Measurements from ENCODE around the gene FAM217A.
"Not testable (repeated sequence)": the region's sequence is repeated elsewhere in the genome, so short reads cannot be mapped to it uniquely, and the experiment has no call there.

FAM217A gene

DNA sequence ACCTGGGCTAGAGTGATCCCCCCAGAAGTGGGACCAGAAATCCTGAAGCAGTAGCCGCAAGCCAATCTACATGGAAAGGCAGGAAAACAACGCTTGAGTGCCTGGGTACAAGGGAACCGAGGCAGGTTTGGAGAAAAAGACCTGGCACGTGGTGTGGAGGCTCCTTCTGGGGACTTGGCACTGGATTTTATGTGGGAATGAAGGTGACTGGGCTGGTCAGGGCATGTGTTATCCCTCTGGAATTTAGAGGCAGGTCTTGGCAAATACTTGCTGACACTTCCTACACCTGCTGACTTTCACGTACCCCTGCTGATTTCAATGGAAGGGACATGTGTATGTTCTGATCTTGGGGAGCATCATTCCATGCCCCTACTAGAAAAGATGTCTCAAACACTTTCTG lies 25.0 kb upstream of the FAM217A start:
- TF ChIP-seq CTCF (IDR thresholded peaks at IDR 0.05; ENCODE audit: low read depth, low read length, missing control alignments): no peak
- no peak for DNase-seq (ENCODE audit: extremely low read depth, low read depth)
- no peak overlapping the region for H3K4me3 ChIP-seq (replicated peaks; ENCODE audit: low read depth, low read length)

GRCh38 chr6:4102687-4103244 lies 23.8 kb upstream of the FAM217A start:
- no peak for DNase-seq (ENCODE audit: extremely low read depth, low read depth)
- no peak for TF ChIP-seq CTCF (IDR thresholded peaks at IDR 0.05; ENCODE audit: low read depth, low read length, missing control alignments)
- no peak overlapping the region for H3K4me3 ChIP-seq (replicated peaks; ENCODE audit: low read depth, low read length)

DNA sequence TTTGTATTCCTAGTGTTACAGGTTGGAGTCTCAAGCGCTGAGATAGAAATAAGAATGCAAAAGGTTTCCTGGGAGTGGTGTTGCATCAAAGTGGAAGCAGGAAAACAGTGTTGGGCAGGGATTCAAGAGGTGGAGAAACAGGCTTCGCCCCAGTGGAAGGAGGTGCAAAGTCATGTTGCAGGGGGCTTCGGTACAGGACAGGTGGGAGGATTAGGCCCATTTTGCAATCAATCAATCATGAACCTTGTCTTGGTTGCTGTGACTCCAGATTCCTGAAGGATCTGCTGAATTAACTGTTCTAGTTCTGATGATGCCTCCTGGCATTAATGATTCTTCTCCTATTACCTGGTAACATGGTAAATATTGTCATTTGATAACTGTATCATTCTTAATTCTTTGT lies 22.4 kb upstream of the FAM217A start:
- H3K4me3 ChIP-seq (replicated peaks; ENCODE audit: low read depth, low read length): no peak overlapping the region

DNA sequence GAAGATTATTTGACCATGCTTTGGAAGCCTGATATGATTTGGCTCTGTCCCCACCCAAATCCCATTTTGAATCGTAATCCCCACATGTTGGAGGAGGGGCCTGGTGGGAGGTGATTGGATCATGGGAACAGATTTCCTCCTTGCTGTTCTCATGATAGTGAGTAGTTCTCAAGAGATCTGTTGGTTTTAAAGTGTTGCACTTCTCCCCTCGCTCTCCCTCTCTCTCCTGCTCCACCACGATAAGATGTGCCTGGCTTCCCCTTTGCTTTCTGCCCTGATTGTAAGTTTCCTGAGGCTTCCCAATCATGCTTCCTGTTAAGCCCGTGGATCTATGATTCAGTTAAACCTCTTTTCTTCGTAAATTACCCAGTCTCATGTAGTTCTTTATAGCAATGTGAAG lies 21.7 kb upstream of the FAM217A start:
- DNase-seq (ENCODE audit: extremely low read depth, low read depth): no peak
- TF ChIP-seq CTCF (IDR thresholded peaks at IDR 0.05; ENCODE audit: low read depth, low read length, missing control alignments): no peak
- H3K4me3 ChIP-seq (replicated peaks; ENCODE audit: low read depth, low read length): no peak overlapping the region

More for the DNA sequence above, 22.4 kb upstream of the FAM217A start:
- DNase-seq (ENCODE audit: extremely low read depth, low read depth): no peak
- TF ChIP-seq CTCF (IDR thresholded peaks at IDR 0.05; ENCODE audit: low read depth, low read length, missing control alignments): no peak

DNA sequence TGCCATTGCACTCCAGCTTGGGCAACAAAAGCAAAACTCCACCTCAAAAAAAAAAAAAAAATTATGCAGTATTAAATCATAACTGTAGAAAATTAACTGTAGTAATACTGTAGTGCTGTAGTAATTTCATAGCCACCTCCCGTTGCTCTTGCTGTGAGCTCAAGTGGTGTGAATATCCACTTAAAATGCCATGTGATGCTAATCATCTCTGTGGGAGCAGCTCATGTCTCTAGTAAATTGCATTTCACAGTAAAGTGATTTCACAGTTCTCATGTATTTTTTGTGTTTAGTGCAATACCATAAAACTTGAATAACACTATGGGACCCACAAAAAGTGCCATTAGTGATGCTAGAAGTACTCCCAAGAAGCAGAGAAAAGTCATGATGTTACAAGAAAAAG lies 14.4 kb upstream of the FAM217A start:
- H3K4me3 ChIP-seq (replicated peaks; ENCODE audit: low read depth, low read length): no peak overlapping the region
- no peak for TF ChIP-seq CTCF (IDR thresholded peaks at IDR 0.05; ENCODE audit: low read depth, low read length, missing control alignments)
- no peak for DNase-seq (ENCODE audit: extremely low read depth, low read depth)

DNA sequence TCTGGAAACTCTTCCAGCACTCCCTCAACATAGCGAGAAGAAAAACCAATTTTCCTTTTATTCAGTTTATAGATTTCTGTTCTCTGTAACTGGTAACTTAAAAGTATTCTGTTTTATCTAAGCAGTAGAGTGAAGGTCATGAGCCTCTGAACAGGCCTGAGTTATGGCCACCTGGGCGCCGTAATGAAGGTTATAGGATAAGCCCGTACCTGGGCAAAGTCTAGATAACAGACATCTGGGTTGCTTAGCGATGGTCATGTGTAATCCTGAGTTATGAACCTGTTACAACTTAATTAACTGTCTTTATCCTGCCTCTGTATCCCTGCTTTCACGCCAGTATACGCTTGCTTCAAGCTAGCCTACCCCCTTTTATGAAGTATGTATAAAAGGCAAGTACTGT lies 13.0 kb upstream of the FAM217A start:
- TF ChIP-seq CTCF (IDR thresholded peaks at IDR 0.05; ENCODE audit: low read depth, low read length, missing control alignments): no peak
- no peak overlapping the region for H3K4me3 ChIP-seq (replicated peaks; ENCODE audit: low read depth, low read length)
- no peak for DNase-seq (ENCODE audit: extremely low read depth, low read depth)

DNA sequence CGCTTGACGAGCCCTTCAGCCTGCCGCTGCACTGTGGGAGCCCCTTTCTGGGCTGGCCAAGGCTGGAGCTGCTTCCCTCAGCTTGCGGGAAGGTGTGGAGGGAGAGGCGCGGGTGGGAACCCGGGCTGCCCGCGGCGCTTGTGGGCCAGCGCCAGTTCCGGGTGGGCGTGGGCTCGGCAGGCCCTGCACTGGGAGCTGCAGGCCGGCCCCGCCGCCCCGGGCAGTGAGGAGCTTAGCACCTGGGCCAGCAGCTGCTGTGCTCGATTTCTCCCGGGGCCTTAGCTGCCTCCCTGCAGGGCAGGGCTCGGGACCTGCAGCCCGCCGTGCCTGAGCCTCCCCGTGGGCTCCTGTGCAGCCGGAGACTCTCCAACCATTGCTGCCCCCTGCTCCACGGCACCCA lies 11.1 kb upstream of the FAM217A start:
- not testable (repeated sequence) for H3K4me3 ChIP-seq (replicated peaks; ENCODE audit: low read depth, low read length); DNase-seq (ENCODE audit: extremely low read depth, low read depth)

Measured in HFF-Myc (cell line).